ENCODE measurements around the gene STRBP. TPM values are rescaled to one million over a fixed set of nuclear protein-coding genes. Genes with fewer than 3 reads are reported as not detected.

STRBP gene
- total RNA-seq, 1 donor from 2014 or later = 45.4 TPM

DNA sequence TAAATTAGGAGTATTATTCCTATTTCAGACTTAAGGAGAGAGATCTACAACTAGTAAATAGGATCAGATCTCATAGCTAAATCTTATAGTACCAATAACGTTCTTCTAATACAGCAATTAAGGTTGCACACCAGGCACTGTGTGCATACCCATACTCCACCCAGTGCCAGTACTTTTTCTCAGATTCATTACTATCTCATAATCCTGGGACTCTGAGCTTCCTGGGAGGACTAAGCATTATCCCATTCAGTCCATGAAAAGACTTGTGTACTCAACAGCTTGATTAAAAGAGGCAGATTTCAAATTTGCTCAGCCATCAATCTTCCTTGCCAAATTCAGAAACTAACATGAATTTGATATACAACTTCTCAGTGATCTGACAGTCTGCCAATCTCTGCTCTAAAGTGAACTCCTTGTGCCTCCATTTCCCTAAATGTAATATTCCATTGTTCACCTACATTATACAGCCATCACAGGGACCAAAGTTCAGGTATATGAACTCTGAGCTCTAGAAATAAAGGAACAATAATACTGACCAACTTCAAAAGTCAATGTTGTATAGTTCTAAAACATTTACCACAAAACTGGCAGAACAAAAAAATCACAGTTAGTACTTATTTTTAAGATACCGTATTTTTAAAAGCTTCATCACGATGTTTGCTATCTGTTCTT, 7.2 kb downstream of the STRBP start:
- no peaks in the 10 kb centered on the region for H3K9me3 Mint-ChIP-seq (ENCODE audit: unreplicated experiment)
- DNase-seq (ENCODE audit: low spot score) = no peak
- H3K4me3 Mint-ChIP-seq (ENCODE audit: unreplicated experiment) = no peak overlapping the region
- TF ChIP-seq CTCF (IDR thresholded peaks at IDR 0.05; ENCODE audit: unreplicated experiment) = no peak
- H3K36me3 Mint-ChIP-seq (ENCODE audit: low read depth, unreplicated experiment) = no peaks in the 10 kb centered on the region
- H3K4me1 Mint-ChIP-seq (ENCODE audit: unreplicated experiment) = peaks cover 15% of the 10 kb centered on the region
- no peaks in the 10 kb centered on the region for H3K27me3 Mint-ChIP-seq (ENCODE audit: unreplicated experiment)
- H3K27ac Mint-ChIP-seq (ENCODE audit: unreplicated experiment) = no peak overlapping the region

DNA sequence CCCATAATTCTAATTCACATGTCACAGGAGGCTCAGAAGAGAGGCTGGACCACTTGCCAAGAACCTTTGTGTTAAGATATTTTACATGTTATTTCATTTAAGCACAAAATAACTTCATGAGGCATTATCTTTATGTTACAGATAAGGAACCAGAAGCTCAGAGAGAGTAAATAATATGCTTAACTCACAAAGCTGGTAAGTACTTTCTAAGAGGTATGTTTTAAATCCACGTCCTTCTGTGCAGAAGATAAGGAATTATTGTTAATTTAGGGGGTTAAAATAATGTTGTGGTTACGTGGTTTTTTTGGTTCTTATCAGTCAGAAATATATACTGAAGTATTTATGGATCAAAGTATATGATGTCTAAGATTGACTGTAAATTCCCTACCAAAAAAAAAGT, 8.0 kb downstream of the STRBP start:
- peaks cover 7% of the 10 kb centered on the region for H3K4me1 Mint-ChIP-seq (ENCODE audit: unreplicated experiment)
- H3K9me3 Mint-ChIP-seq (ENCODE audit: unreplicated experiment) = no peaks in the 10 kb centered on the region
- TF ChIP-seq CTCF (IDR thresholded peaks at IDR 0.05; ENCODE audit: unreplicated experiment) = no peak
- no peaks in the 10 kb centered on the region for H3K36me3 Mint-ChIP-seq (ENCODE audit: low read depth, unreplicated experiment)
- DNase-seq (ENCODE audit: low spot score) = no peak
- no peaks in the 10 kb centered on the region for H3K27me3 Mint-ChIP-seq (ENCODE audit: unreplicated experiment)
- no peak overlapping the region for H3K27ac Mint-ChIP-seq (ENCODE audit: unreplicated experiment)
- no peak overlapping the region for H3K4me3 Mint-ChIP-seq (ENCODE audit: unreplicated experiment)

DNA sequence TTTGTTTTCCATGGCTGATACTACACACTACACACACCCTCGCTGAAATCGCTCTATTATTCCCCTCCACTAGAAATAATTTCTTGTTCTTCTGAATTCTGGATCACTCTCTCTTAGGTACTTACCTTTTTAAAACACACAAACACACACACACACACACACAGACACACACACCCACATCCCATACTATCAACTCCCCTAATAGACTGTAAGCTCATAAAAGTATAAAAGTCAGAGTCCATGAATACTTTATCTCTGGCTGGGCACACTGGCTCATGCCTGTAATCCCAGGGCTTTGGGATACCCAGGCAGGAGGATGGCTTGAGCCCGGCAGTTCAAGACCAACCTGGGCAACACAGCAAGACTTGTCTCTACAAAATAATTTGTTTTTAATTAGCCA, 11.1 kb downstream of the STRBP start:
- Mint-ChIP-seq H3K27ac (ENCODE audit: unreplicated experiment) (no peak overlapping the region), H3K36me3 (ENCODE audit: low read depth, unreplicated experiment) (no peaks in the 10 kb centered on the region), H3K9me3 (ENCODE audit: unreplicated experiment) (no peaks in the 10 kb centered on the region), H3K4me3 (ENCODE audit: unreplicated experiment) (no peak overlapping the region), H3K4me1 (ENCODE audit: unreplicated experiment) (peaks cover under 1% of the 10 kb centered on the region), H3K27me3 (ENCODE audit: unreplicated experiment) (no peaks in the 10 kb centered on the region)
- no peak for TF ChIP-seq CTCF (IDR thresholded peaks at IDR 0.05; ENCODE audit: unreplicated experiment)
- no peak for DNase-seq (ENCODE audit: low spot score)

DNA sequence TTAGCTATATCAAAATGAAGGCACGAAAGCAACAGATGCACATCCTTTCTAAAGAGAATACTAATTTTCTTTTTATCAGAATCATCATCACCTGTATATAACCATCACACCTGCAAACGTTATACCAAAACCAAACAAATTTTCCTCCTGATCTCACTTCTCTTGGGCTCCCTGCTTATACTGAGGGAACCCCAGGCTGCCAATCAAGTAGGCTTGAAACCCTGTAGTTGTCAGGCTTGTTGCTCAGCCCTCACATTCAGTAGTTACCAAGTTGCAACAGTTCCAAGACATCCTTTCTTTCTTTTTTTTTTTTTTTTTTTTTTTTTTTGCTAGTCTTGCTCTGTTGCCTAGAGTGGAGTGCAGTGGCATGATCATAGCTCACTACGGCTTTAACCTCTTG, 12.7 kb downstream of the STRBP start:
- DNase-seq (ENCODE audit: low spot score) = no peak
- TF ChIP-seq CTCF (IDR thresholded peaks at IDR 0.05; ENCODE audit: unreplicated experiment) = no peak
- no peaks in the 10 kb centered on the region for H3K9me3 Mint-ChIP-seq (ENCODE audit: unreplicated experiment)
- no peak overlapping the region for H3K27ac Mint-ChIP-seq (ENCODE audit: unreplicated experiment)
- H3K4me3 Mint-ChIP-seq (ENCODE audit: unreplicated experiment) = no peak overlapping the region
- H3K4me1 Mint-ChIP-seq (ENCODE audit: unreplicated experiment) = peaks cover 5% of the 10 kb centered on the region
- no peaks in the 10 kb centered on the region for H3K27me3 Mint-ChIP-seq (ENCODE audit: unreplicated experiment)
- no peaks in the 10 kb centered on the region for H3K36me3 Mint-ChIP-seq (ENCODE audit: low read depth, unreplicated experiment)

GRCh38 chr9:123253204-123253603, 15.2 kb downstream of the STRBP start:
- H3K27ac Mint-ChIP-seq (ENCODE audit: unreplicated experiment) = no peak overlapping the region
- no peak overlapping the region for H3K4me3 Mint-ChIP-seq (ENCODE audit: unreplicated experiment)
- no peaks in the 10 kb centered on the region for H3K27me3 Mint-ChIP-seq (ENCODE audit: unreplicated experiment)
- H3K4me1 Mint-ChIP-seq (ENCODE audit: unreplicated experiment) = peaks cover 5% of the 10 kb centered on the region
- no peaks in the 10 kb centered on the region for H3K36me3 Mint-ChIP-seq (ENCODE audit: low read depth, unreplicated experiment)
- no peak for TF ChIP-seq CTCF (IDR thresholded peaks at IDR 0.05; ENCODE audit: unreplicated experiment)
- H3K9me3 Mint-ChIP-seq (ENCODE audit: unreplicated experiment) = no peaks in the 10 kb centered on the region
- no peak for DNase-seq (ENCODE audit: low spot score)
